ENCODE data around the gene FHAD1.

GRCh38 chr1:15430787-15431570, 184.0 kb downstream of the FHAD1 start:
- TF ChIP-seq CTCF (IDR thresholded peaks at IDR 0.05) (peak; percentile 98), YY1 (IDR thresholded peaks at IDR 0.05; ENCODE audit: low read depth) (no peak), TEAD4 (IDR thresholded peaks at IDR 0.05; ENCODE audit: borderline replicate concordance, insufficient read depth) (no peak), JUND (IDR thresholded peaks at IDR 0.05) (no peak), REST (IDR thresholded peaks at IDR 0.05; ENCODE audit: low read depth, low read length) (no peak), RFX5 (IDR thresholded peaks at IDR 0.05; ENCODE audit: low read length) (no peak), EZH2phosphoT487 (IDR thresholded peaks at IDR 0.05; ENCODE audit: borderline replicate concordance, low read depth) (no peak), GABPA (IDR thresholded peaks at IDR 0.05; ENCODE audit: low read depth) (no peak), ELF1 (IDR thresholded peaks at IDR 0.05) (no peak)

All from SK-N-SH (cell line).